Anterior cingulate cortex (tissue), 58 donors: ENCODE data around the gene DGKK.

ENCODE experiments used
- DNase-seq, 58 donors: peaks; one replicate each; lab custom pipeline; 2025; lab: John Stamatoyannopoulos, UW

Gene DGKK, protein sequence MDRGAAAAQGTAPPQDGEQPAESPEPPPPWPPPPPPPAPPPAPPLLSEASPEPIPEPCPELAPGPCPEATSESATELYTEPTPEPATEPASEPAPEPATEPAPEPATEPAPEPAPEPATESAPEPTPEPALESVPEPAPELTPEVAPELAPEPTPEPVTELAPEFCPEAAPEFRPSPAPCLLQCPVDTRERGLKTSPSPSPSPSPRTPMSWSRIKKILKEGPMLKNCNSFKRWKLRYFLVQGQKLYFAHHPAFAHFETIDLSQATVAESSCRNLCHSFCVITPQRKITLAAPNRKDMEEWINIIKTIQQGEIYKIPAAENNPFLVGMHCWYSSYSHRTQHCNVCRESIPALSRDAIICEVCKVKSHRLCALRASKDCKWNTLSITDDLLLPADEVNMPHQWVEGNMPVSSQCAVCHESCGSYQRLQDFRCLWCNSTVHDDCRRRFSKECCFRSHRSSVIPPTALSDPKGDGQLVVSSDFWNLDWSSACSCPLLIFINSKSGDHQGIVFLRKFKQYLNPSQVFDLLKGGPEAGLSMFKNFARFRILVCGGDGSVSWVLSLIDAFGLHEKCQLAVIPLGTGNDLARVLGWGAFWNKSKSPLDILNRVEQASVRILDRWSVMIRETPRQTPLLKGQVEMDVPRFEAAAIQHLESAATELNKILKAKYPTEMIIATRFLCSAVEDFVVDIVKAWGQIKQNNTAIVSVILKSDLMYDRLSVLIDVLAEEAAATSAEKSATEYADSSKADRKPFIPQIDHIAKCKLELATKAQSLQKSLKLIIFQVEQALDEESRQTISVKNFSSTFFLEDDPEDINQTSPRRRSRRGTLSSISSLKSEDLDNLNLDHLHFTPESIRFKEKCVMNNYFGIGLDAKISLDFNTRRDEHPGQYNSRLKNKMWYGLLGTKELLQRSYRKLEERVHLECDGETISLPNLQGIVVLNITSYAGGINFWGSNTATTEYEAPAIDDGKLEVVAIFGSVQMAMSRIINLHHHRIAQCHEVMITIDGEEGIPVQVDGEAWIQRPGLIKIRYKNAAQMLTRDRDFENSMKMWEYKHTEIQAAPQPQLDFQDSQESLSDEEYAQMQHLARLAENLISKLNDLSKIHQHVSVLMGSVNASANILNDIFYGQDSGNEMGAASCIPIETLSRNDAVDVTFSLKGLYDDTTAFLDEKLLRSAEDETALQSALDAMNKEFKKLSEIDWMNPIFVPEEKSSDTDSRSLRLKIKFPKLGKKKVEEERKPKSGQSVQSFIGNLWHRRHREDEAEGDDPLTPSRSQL

GRCh38 chrX:50470103-50471031 is at the start of gene DGKK:
DGKK (minus strand) TSS chrX:50470825; CDS start chrX:50470678, 147 bp downstream.
- peak in 2 of 58 donors; percentile 0 for DNase-seq

- DNase-seq = no peak
These were observed 44.2 kb upstream of the DGKK start for GRCh38 chrX:50514811-50515210.

GRCh38 chrX:50497114-50497513 is 26.5 kb upstream of the DGKK start:
- no peak for DNase-seq

GRCh38 chrX:50495616-50496015 is 25.0 kb upstream of the DGKK start:
- DNase-seq = no peak

- no peak for DNase-seq
These were observed 22.1 kb upstream of the DGKK start for GRCh38 chrX:50492720-50493119.

DNA sequence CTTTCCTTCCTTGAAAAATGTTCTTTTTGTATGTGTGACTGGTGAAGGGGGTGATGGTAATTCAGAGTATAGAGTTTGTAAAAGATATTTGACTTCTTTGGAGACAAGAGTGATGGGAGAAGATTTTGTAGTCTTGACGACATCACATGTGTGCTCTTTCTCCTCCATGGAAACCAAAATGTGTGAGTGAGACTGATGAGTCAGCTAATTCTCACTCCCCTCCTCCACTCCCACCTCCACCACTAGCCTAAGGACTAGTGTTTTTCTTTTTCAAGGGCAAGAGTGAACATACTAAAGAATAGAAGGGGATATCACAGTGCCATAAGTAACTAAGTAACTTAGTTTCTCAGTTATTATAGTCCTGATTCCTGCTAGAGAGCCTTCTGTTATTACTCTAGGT is 14.0 kb upstream of the DGKK start:
- DNase-seq = no peak

DNA sequence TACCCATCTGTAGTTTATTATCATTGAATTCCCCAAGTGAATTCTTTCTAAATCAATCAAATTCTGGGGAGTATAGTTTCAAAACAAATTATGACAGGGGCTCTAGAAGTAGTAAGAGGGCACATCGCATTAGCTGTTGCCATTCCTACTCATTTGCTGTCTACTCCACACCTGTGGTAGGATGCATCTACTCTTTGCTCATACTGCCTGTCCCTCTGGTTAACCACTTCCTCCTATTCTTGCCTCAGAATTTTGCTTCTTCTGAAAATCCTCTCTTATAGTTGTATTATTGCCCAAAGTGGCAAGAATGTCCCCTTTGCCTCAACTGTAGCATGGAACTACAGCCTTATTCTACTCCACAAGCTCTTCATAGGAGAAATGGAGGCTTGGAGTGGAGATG is 12.7 kb upstream of the DGKK start:
- no peak for DNase-seq

DNA sequence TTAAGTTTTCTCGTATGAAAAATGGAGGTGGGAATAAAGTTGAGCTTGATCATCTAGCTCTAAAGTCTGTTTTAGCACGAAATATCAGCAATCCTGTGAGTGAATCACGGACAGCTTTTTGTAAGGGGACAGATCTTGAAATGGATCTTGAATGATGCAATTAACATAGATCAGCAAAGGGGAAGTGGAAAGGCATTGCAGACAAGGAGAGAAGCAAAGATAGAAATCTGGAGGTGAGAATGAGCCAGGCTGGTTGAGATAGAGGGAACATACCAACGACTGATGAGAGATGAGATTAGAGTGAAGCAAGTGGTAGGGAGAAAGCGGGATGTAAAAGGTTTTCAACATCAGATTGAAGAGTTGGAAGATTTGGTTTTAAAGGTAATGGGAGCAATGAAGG is 4.6 kb upstream of the DGKK start:
- DNase-seq = no peak

DNA sequence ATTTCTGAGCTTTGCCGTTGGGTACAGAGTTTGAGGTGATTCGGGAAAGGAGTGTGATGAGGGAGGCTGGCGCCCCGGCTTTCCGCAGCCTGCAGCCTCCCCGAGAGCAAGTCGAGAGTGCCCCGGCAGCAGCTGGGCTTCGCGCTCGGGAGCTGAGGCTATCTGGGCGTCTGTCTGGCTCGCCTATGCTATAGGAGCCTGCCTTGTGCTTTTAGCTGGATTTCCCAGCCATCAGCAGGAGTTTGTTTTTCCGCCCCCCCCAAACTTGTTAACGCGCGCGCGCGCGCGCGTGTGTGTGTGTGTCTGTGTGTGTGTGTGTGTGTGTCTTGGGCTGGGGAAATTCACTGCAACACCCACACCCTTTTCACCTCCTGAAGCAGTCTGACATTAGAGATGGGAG is 765 bp upstream of the DGKK start:
- no peak for DNase-seq

DNA sequence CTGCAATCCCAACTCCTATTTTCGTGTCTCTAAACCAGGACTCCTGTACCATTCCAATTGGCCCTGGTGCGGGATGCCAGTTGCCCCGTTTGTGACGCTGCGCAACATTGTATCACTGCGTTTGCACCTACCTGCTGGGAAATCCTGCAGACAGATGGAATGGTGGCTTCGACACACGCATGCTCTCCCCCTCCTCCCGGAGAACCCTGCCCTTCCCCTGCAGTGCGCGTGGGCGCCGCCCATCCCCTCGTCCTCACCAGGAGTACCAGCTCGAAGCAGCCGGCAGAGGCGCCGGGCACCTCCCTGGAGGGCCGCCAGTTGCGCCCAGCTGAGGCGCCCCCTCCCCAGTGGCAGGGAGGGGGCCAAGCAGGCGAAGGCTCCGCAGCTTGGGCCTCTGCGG is 1.4 kb downstream of the DGKK start:
- no peak for DNase-seq

DNA sequence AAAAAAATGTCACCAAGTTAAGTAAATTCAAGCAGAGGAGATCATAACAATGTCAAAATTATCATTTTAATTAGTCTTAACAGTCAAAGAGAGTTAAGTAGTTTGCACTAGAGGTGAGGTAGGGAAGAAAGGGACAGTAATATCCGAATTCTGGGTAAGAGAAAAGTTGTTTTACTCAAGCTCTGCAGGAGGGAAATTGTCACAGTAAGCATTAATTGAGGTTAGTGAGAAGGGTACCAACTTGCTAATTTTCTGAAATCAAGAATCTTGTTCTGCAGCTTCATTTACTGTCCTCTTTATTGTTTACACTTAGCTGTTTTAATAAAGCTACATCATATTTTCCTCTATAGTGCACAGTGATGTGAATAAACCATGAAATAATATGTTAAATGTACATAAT is 11.0 kb downstream of the DGKK start:
- DNase-seq = no peak

DNA sequence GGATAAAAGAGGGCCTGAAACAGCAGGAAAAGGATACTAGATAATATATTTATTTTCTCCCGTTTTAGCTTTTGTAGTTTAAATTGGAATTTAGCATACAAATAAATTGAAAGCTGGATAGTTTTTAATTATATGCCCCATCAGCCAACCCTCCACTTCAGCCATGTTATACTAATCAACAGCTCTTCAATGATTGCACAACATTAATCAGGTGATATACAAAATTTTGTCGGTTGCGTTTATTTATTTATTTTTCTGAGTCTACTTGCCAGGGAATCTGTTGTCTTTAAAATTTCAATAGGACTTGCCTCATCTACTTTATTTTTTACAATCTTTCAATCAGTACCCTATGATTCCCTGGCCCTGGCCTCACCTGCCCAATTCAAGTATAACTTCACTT is 12.1 kb downstream of the DGKK start:
- DNase-seq = no peak

DNA sequence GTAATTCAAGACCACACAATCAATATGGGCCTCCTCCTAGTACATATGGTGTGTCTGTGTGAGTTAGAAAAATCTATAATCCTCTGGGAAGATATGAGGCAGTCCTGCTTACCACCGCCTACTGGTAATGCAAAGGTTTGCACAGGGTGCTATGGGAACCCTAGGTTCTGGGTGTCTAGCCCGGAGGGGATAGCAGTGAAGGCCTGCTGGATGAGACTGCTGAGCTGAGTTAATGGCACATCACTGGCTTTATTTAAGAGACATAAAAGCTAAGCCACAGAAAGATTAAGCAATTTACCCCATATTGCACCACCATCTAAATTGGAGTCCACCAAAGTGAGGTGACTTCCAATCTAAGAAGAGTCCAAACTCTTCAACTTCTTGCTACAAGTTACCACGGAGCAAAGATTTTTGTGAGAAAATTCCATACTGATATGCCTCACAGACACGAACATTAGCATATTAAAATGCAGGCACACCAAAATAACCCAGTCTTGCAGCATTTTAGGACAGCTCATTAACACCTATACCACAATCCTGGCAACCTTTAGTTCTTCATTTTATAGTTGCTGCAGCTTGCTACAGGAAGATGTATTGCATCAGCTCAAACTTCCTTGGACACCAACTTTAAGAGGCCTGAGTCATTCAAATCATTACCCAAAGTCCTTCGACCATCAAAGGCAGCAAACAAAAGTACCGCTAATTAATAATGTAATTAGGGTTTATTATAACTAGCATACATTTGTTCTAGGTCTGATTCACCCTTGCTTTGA is 13.7 kb downstream of the DGKK start:
- DNase-seq = no peak

- DNase-seq = no peak
These were observed 17.8 kb downstream of the DGKK start for GRCh38 chrX:50452782-50453181.

DNA sequence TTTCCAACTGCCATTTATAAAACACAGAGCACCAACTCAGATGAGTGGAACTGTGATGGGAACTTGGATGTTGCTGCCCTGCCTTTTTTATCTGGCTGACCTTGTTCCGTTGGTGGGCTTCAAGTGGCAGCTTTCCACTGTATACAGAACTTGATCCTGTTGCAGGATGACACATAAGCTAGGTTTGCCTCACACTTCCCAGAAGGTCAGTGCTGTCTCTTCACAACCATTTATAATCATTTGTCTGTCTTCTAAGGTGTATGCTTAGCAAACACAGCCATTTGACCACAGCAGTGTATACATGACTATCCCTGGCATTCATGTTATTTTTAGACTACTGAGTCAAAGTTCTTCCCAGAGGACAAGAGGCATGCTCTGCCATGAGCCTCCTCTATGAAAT is 20.3 kb downstream of the DGKK start:
- DNase-seq = no peak

DNA sequence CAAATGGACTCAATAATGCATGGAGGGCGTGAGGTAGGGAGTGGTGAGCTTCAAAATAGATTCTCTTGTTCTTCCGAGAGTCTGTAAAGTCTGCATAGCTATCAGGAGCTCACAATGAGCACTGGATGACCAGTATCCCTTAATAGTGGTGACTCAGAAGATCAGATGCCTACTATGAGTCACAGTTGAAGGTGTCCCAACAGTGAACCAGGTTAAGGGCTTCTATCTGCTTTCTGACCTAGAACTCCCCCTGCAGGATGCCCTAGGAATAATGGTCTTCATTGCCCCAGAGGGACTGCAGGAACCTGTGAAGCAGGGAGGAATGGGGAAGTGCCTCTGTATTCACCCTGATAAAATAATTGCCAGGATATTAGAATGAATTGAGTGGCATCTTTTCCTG is 22.1 kb downstream of the DGKK start:
- DNase-seq = no peak

GRCh38 chrX:50447535-50447934 is 23.1 kb downstream of the DGKK start:
- DNase-seq = no peak

DNA sequence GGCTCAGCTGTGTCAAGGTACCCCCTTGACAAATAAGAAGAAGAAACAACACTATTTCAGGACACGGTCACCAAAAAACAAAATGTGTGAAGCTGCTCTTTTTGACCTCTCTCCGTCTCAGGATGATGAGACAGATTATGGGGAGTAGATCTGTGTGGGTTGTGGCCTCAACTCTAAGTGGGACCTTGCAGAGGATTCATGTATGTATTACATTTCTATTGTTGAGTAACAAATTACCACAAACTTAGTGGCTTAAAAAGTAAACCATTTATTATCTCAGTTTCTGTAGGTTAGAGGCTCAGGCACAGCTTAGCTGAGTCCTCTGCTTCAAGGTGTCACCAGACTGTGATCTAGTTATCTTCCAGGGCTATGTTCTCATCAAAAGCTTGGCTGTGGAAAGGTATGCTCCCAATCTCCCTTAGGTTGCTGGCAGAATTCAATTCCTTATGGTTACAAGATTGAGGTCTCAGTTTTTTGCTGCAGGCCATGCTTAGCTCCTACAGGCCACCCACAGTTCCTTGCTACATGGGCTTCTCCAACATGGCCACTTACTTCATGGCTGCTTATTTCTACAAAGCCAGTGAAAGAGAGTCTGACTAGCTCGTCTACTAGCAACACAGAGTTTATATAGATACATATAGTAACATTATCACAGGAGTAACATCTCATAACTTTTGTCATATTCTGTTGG is 28.1 kb downstream of the DGKK start:
- no peak for DNase-seq
